HCT116 (cell line): Measurements from ENCODE around the gene MARCKSL1. TPM values are rescaled to one million over a fixed set of nuclear protein-coding genes. Genes with fewer than 3 reads are reported as not detected.

Source experiments
- ATAC-seq: fragments of 200-7000 bp; cut with Tn5 transposase; 2 replicates; pipeline ENCODE4 v1.9.1; 2020; ENCODE audit warnings: mild to moderate bottlenecking, moderate library complexity
- BruUV-seq: library from RNA; stranded (reverse); fragments of 400-500 nt; replicated peaks from 2 replicates; lab custom pipeline; 2021; lab: Mats Ljungman, UMichigan
- CTCF ChIA-PET: fragments of 300-600 bp; sonication (Branson Sonifier 250); formaldehyde crosslinking; loops from one replicate; lab custom pipeline; 2021; ENCODE audit warnings: antibody characterized with exemption; lab: Charles Lee
- POLR2A ChIA-PET: fragments of 300-600, 350-600 bp; sonication (Branson Sonifier 250); formaldehyde crosslinking; loops from one replicate; lab custom pipeline; 2021; ENCODE audit warnings: antibody characterized with exemption; lab: Charles Lee
- RAD21 ChIA-PET, 2 experiments: fragments of 300-600 bp; sonication (Branson Sonifier 250); formaldehyde crosslinking; loops; one replicate each; lab custom pipeline; 2023; ENCODE audit warnings: low total read pairs in 2 of 2; ENCODE audit not compliant: uncharacterized antibody in 2 of 2, unreplicated experiment in 2 of 2, low non-redundant PET in 1 of 2; lab: Charles Lee
- DNase-seq: peaks from one replicate; pipeline ENCODE4 v3.0.0-alpha.2; 2010; ENCODE audit warnings: low read depth, low spot score
- H2AFZ ChIP-seq: fragments of 200-600 bp; shearing (Covaris generic), sonication (generic); 2 replicates; pipeline ENCODE4 v1.6.1; 2017; ENCODE audit warnings: low read depth, mixed run types, mixed read lengths, antibody characterized with exemption, low read length; ENCODE audit not compliant: poor library complexity, severe bottlenecking
- H3K27ac ChIP-seq: 2 replicates; pipeline ENCODE4 v1.5.1; 2012; ENCODE audit warnings: low read depth, low read length
- H3K27me3 ChIP-seq: fragments of 200-600 bp; sonication (generic); 2 replicates; pipeline ENCODE4 v1.6.1; 2016; ENCODE audit warnings: mixed run types, low read length, mixed read lengths; ENCODE audit not compliant: insufficient read depth
- H3K36me3 ChIP-seq, 2 experiments: fragments of 200-500 bp in 1 of 2; fragments of 200-600 bp in 1 of 2; sonication (Bioruptor generic) in 1 of 2; sonication (generic) in 1 of 2; 2 replicates each; pipeline versions ENCODE4 v1.5.1 to v1.6.1; 2014 to 2016; ENCODE audit warnings: low read length in 2 of 2, inconsistent platforms in 1 of 2, mixed read lengths in 1 of 2, mixed run types in 1 of 2; ENCODE audit not compliant: insufficient read depth in 2 of 2, control insufficient read depth in 1 of 2
- H3K4me1 ChIP-seq, 2 experiments: fragments of 200-600 bp in 1 of 2; sonication (generic) in 1 of 2; 2 replicates each; pipeline versions ENCODE4 v1.5.1 to v1.6.1; 2012 to 2017; ENCODE audit warnings: low read length in 2 of 2, inconsistent platforms in 1 of 2, mild to moderate bottlenecking in 1 of 2, mixed read lengths in 1 of 2, mixed run types in 1 of 2, moderate library complexity in 1 of 2; ENCODE audit not compliant: insufficient read depth in 2 of 2, control insufficient read depth in 1 of 2
- H3K4me2 ChIP-seq: fragments of 200-600 bp; sonication (generic); 2 replicates; pipeline ENCODE4 v1.6.1; 2017; ENCODE audit warnings: mixed run types, low read length, mixed read lengths
- H3K4me3 ChIP-seq, 2 experiments: fragments of 200-600 bp in 1 of 2; sonication (generic) in 1 of 2; replicated peaks in 1 of 2; 2 replicates each; pipeline ENCODE4 v1.5.1; 2011 to 2016; ENCODE audit warnings: low read length in 2 of 2, control low read depth in 1 of 2, low read depth in 1 of 2, mild to moderate bottlenecking in 1 of 2, mixed read lengths in 1 of 2, mixed run types in 1 of 2
- H3K79me2 ChIP-seq: fragments of 200-600 bp; sonication (generic); 2 replicates; pipeline ENCODE4 v1.6.1; 2017; ENCODE audit warnings: mild to moderate bottlenecking, mixed run types, low read length, moderate library complexity, mixed read lengths; ENCODE audit not compliant: insufficient read depth
- H3K9ac ChIP-seq: fragments of 200-600 bp; sonication (generic); 2 replicates; pipeline ENCODE4 v1.6.1; 2016; ENCODE audit warnings: low read length, mixed read lengths
- H3K9me2 ChIP-seq: fragments of 200-600 bp; sonication (generic), shearing (Covaris generic); 2 replicates; pipeline ENCODE4 v1.6.1; 2017; ENCODE audit warnings: mixed run types, mild to moderate bottlenecking, moderate library complexity; ENCODE audit not compliant: insufficient read depth
- H3K9me3 ChIP-seq, 2 experiments: fragments of 200-500 bp in 1 of 2; fragments of 200-600 bp in 1 of 2; sonication (Bioruptor generic) in 1 of 2; sonication (generic) in 1 of 2; 2 replicates each; pipeline ENCODE4 v1.6.1; 2014 to 2017; ENCODE audit warnings: low read length in 2 of 2, mixed read lengths in 2 of 2, inconsistent platforms in 1 of 2, low read depth in 1 of 2, mild to moderate bottlenecking in 1 of 2, mixed run types in 1 of 2, moderate library complexity in 1 of 2; ENCODE audit not compliant: control insufficient read depth in 1 of 2, insufficient read depth in 1 of 2
- H4K20me1 ChIP-seq: fragments of 200-600 bp; sonication (generic), shearing (Covaris generic); 2 replicates; pipeline ENCODE4 v1.6.1; 2017; ENCODE audit warnings: mixed run types, mild to moderate bottlenecking, moderate library complexity; ENCODE audit not compliant: insufficient read depth
- CBX3 ChIP-seq: IDR thresholded peaks from 2 replicates; pipeline ENCODE4 v1.6.1; 2012; ENCODE audit warnings: low read depth
- CEBPB ChIP-seq: IDR thresholded peaks from 2 replicates; pipeline ENCODE4 v1.6.1; 2012; ENCODE audit warnings: low read depth
- EGR1 ChIP-seq: IDR thresholded peaks from 2 replicates; pipeline ENCODE4 v1.6.1; 2012; ENCODE audit warnings: low read depth
- ELF1 ChIP-seq: IDR thresholded peaks from 2 replicates; pipeline ENCODE4 v1.6.1; 2012; ENCODE audit warnings: low read depth, borderline replicate concordance
- JUND ChIP-seq: IDR thresholded peaks from 2 replicates; pipeline ENCODE4 v1.6.1; 2012
- RAD21 ChIP-seq: IDR thresholded peaks from 2 replicates; pipeline ENCODE4 v1.6.1; 2012; ENCODE audit warnings: low read depth, mild to moderate bottlenecking
- REST ChIP-seq: IDR thresholded peaks from 2 replicates; pipeline ENCODE4 v1.6.1; 2012; ENCODE audit warnings: low read depth
- SIN3A ChIP-seq: IDR thresholded peaks from 2 replicates; pipeline ENCODE4 v1.6.1; 2012; ENCODE audit warnings: low read depth
- SP1 ChIP-seq: IDR thresholded peaks from 2 replicates; pipeline ENCODE4 v1.6.1; 2012; ENCODE audit warnings: low read depth
- SRF ChIP-seq: IDR thresholded peaks from 2 replicates; pipeline ENCODE4 v1.6.1; 2012; ENCODE audit warnings: low read depth
- ZFX ChIP-seq: fragments of 450-650 bp; IDR thresholded peaks from 2 replicates; pipeline ENCODE4 v1.6.1; 2017
- ZNF274 ChIP-seq: fragments of 200-500 bp; sonication (Bioruptor generic); IDR thresholded peaks from 2 replicates; pipeline ENCODE4 v1.6.1; 2014; ENCODE audit warnings: mild to moderate bottlenecking, low read depth, low read length, inconsistent platforms
- intact Hi-C: fragments of 100-400 bp; cut with micrococcal nuclease; formaldehyde crosslinking; loops from 2 replicates; pipeline ENCODE4 v1.10.0; 2022
- total RNA-seq: library from RNA; stranded (reverse); gene quantifications from one replicate; pipeline ENCODE4 v1.2.1, GENCODE V29; 2021; ENCODE audit not compliant: unreplicated experiment
- TF ChIP-seq, protein P1 (sequence below): IDR thresholded peaks from 2 replicates; pipeline ENCODE4 v1.6.1; 2012

The MARCKSL1 gene
- total RNA-seq, 1 experiment from 2014 or later, result 127 TPM

GRCh38 chr1:32346532-32347157, 10.6 kb upstream of the MARCKSL1 start:
- Histone ChIP-seq H3K4me2 (no peak overlapping the region), H3K27me3 (no peaks in the 10 kb centered on the region), H4K20me1 (no peaks in the 10 kb centered on the region), H3K79me2 (no peaks in the 10 kb centered on the region), H3K4me3 (no peak overlapping the region), H3K9me2 (no peaks in the 10 kb centered on the region), H3K4me1 (peaks cover 0 to 8% of the 10 kb centered on the region in 2 experiments; a peak in 2 of 4 replicates), H3K27ac (no peak overlapping the region), H3K9ac (no peak overlapping the region), H3K36me3 (no peaks in the 10 kb centered on the region), H3K9me3 (no peaks in the 10 kb centered on the region), H2AFZ (no peak overlapping the region)
- ChIA-PET CTCF (no interaction called here), RAD21 (no interaction called here), POLR2A (interaction anchor here (3.3 kb wide), 1 partner anchor 11 kb away, joined by 22 read pairs; the partner anchor contains the start of gene MARCKSL1)
- no TSS peak for BruUV-seq
- ATAC-seq (no peak), DNase-seq (no peak)
- no peak for TF ChIP-seq SRF
- TF ChIP-seq CBX3, result no peak
- no peak for TF ChIP-seq ELF1
- TF ChIP-seq CEBPB, result no peak
- TF ChIP-seq SIN3A, result no peak
- TF ChIP-seq RAD21, result no peak
- no peak for TF ChIP-seq SP1
- no peak for TF ChIP-seq EGR1
- no peak for TF ChIP-seq ZFX
- no peak for TF ChIP-seq JUND
- TF ChIP-seq ZNF274, result no peak
- TF ChIP-seq, protein P1, sequence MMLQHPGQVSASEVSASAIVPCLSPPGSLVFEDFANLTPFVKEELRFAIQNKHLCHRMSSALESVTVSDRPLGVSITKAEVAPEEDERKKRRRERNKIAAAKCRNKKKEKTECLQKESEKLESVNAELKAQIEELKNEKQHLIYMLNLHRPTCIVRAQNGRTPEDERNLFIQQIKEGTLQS, result no peak
- TF ChIP-seq REST, result no peak
- intact Hi-C loops, result no loop called here
